Activated B cell treated with CpG ODN at 0.5 μM for 24 hours (primary cell): Measurements from ENCODE around the gene SLC8A1. TPM values are rescaled to one million over a fixed set of nuclear protein-coding genes. Genes with fewer than 3 reads are reported as not detected.

Experiments used
- ATAC-seq: fragments of 200-7000 bp; cut with Tn5 transposase; one replicate; pipeline ENCODE4 v1.10.0; 2021; ENCODE audit warnings: low read depth, mild to moderate bottlenecking, moderate library complexity
- CTCF ChIA-PET: fragments of 350-600 bp; sonication (Branson Sonifier 250); formaldehyde crosslinking; loops from one replicate; lab custom pipeline; 2021; ENCODE audit warnings: antibody characterized with exemption; lab: Charles Lee
- POLR2A ChIA-PET: fragments of 350-600 bp; sonication (Branson Sonifier 250); formaldehyde crosslinking; loops from one replicate; lab custom pipeline; 2021; ENCODE audit warnings: antibody characterized with exemption; lab: Charles Lee
- DNase-seq: peaks from one replicate; pipeline ENCODE4 v3.0.0; 2022
- H3K27ac Mint-ChIP-seq: one replicate; pipeline ENCODE4 v1.8.0; 2020; ENCODE audit warnings: mixed read lengths
- H3K27me3 Mint-ChIP-seq: one replicate; pipeline ENCODE4 v1.8.0; 2021; ENCODE audit warnings: mixed read lengths
- H3K36me3 Mint-ChIP-seq: one replicate; pipeline ENCODE4 v1.8.0; 2021; ENCODE audit warnings: low read depth, mixed read lengths
- H3K4me1 Mint-ChIP-seq: one replicate; pipeline ENCODE4 v1.8.0; 2021; ENCODE audit warnings: mixed read lengths
- H3K4me3 Mint-ChIP-seq: one replicate; pipeline ENCODE4 v1.8.0; 2020; ENCODE audit warnings: mild to moderate bottlenecking, mixed read lengths
- H3K9me3 Mint-ChIP-seq: one replicate; pipeline ENCODE4 v1.8.0; 2020; ENCODE audit warnings: mixed read lengths
- intact Hi-C: fragments of 100-400 bp; cut with micrococcal nuclease; formaldehyde crosslinking; loops from one replicate; pipeline ENCODE4 v1.15.1; 2024
- total RNA-seq: library from RNA; stranded (reverse); gene quantifications from 2 replicates; pipeline ENCODE4 v1.2.3, GENCODE V29; 2022
- TF ChIP-seq, protein P1 (sequence below): fragments of 200-600 bp; IDR thresholded peaks from one replicate; pipeline ENCODE4 v1.8.0; 2022; ENCODE audit warnings: antibody characterized with exemption, mild to moderate bottlenecking

The SLC8A1 gene
- total RNA-seq, 1 donor from 2014 or later, result 0.04 TPM

GRCh38 chr2:40159333-40159732 is 292.6 kb downstream of the SLC8A1 start:
- H3K4me1 Mint-ChIP-seq, result no peaks in the 10 kb centered on the region
- no peak overlapping the region for H3K4me3 Mint-ChIP-seq
- no peaks in the 10 kb centered on the region for H3K36me3 Mint-ChIP-seq
- ChIA-PET CTCF (no interaction called here), POLR2A (no interaction called here)
- DNase-seq, result no peak
- intact Hi-C loops, result no loop called here
- ATAC-seq, result no peak
- H3K27ac Mint-ChIP-seq, result no peak overlapping the region
- no peaks in the 10 kb centered on the region for H3K9me3 Mint-ChIP-seq
- TF ChIP-seq, protein P1, sequence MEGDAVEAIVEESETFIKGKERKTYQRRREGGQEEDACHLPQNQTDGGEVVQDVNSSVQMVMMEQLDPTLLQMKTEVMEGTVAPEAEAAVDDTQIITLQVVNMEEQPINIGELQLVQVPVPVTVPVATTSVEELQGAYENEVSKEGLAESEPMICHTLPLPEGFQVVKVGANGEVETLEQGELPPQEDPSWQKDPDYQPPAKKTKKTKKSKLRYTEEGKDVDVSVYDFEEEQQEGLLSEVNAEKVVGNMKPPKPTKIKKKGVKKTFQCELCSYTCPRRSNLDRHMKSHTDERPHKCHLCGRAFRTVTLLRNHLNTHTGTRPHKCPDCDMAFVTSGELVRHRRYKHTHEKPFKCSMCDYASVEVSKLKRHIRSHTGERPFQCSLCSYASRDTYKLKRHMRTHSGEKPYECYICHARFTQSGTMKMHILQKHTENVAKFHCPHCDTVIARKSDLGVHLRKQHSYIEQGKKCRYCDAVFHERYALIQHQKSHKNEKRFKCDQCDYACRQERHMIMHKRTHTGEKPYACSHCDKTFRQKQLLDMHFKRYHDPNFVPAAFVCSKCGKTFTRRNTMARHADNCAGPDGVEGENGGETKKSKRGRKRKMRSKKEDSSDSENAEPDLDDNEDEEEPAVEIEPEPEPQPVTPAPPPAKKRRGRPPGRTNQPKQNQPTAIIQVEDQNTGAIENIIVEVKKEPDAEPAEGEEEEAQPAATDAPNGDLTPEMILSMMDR, result no peak
- no peaks in the 10 kb centered on the region for H3K27me3 Mint-ChIP-seq

DNA sequence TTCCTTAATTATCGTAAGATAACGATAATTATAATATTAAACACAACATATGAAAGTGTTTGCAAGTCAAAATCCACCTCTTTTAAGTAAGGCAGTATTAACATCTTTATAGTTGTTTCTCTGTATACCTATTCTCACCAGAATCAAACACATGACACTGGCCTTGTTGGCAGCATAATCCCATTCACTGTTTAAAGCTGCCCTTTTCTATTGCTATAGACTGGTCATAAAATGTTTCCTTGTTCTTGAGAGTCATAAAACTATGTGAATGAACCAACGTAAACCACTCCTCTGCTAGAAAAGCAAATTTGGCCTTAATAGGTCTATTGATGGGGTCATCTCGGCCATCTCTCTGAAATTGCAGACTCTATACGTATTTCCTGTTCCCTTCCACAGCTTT is 293.1 kb downstream of the SLC8A1 start:
- ATAC-seq (no peak), DNase-seq (no peak)
- ChIA-PET POLR2A (no interaction called here), CTCF (no interaction called here)
- Mint-ChIP-seq H3K9me3 (no peaks in the 10 kb centered on the region), H3K4me1 (no peaks in the 10 kb centered on the region), H3K27ac (no peak overlapping the region), H3K36me3 (no peaks in the 10 kb centered on the region), H3K4me3 (no peak overlapping the region), H3K27me3 (no peaks in the 10 kb centered on the region)
- intact Hi-C loops, result no loop called here
- TF ChIP-seq, protein P1, result no peak

- H3K9me3 Mint-ChIP-seq, result no peaks in the 10 kb centered on the region
- POLR2A ChIA-PET, result no interaction called here
- CTCF ChIA-PET, result no interaction called here
- no peak for DNase-seq
- no peak for ATAC-seq
- H3K36me3 Mint-ChIP-seq, result no peaks in the 10 kb centered on the region
- intact Hi-C loops, result no loop called here
- TF ChIP-seq, protein P1, result no peak
- no peaks in the 10 kb centered on the region for H3K4me1 Mint-ChIP-seq
- H3K4me3 Mint-ChIP-seq, result no peak overlapping the region
- H3K27ac Mint-ChIP-seq, result no peak overlapping the region
- H3K27me3 Mint-ChIP-seq, result no peaks in the 10 kb centered on the region
Measured at GRCh38 chr2:40155728-40156127, 296.2 kb downstream of the SLC8A1 start.

DNA sequence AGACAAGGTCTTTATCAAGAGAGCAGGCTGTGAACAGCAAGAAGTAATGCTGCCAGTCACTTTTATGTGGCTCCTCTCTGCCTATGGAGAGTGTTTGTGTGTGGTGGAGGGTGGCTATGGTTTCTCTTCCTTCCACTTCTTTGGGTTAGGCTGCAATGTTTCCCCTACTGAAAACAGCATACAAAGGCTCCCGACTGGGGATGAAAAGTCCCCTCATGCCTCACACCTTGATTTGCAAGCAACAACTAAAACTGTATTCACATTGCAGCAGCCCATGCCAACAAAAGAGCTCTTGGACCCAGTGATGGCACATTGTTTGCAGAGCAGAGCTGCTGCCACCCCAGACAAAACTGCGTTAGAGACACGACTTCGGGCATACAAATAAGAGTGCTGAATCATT is 301.6 kb downstream of the SLC8A1 start:
- DNase-seq (no peak), ATAC-seq (no peak)
- TF ChIP-seq, protein P1, result no peak
- ChIA-PET POLR2A (no interaction called here), CTCF (no interaction called here)
- Mint-ChIP-seq H3K36me3 (no peaks in the 10 kb centered on the region), H3K27me3 (peaks cover 2% of the 10 kb centered on the region), H3K4me1 (no peaks in the 10 kb centered on the region), H3K27ac (no peak overlapping the region), H3K4me3 (no peak overlapping the region), H3K9me3 (no peaks in the 10 kb centered on the region)
- intact Hi-C loops, result no loop called here

DNA sequence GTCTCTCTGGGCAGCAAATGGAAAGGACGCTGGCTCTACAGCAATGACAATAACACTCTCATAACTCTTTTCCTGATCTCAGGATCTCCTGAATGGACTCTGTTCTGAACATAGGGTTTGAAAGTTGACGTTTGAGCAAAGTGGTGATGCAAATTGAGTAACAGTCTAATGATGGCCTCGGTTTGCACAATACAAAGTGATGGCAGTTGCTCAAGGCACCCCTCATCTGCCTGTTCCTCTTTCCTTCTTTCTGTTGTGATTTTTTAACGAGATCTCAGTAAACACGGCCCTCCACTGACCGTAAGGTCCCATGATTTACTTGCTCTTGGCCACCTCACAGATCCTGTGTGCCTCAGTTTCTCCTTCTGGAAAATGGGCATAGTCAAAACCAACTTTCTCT is 303.6 kb downstream of the SLC8A1 start:
- no peaks in the 10 kb centered on the region for H3K36me3 Mint-ChIP-seq
- ChIA-PET POLR2A (no interaction called here), CTCF (no interaction called here)
- peaks cover 2% of the 10 kb centered on the region for H3K27me3 Mint-ChIP-seq
- ATAC-seq, result no peak
- DNase-seq, result no peak
- intact Hi-C loops, result no loop called here
- H3K4me3 Mint-ChIP-seq, result no peak overlapping the region
- H3K9me3 Mint-ChIP-seq, result no peaks in the 10 kb centered on the region
- TF ChIP-seq, protein P1, result no peak
- no peaks in the 10 kb centered on the region for H3K4me1 Mint-ChIP-seq
- no peak overlapping the region for H3K27ac Mint-ChIP-seq
